ENCODE results near the gene NACC1.
"Not testable (repeated sequence)": the region's sequence is repeated elsewhere in the genome, so short reads cannot be mapped to it uniquely, and the experiment has no call there.

DNA sequence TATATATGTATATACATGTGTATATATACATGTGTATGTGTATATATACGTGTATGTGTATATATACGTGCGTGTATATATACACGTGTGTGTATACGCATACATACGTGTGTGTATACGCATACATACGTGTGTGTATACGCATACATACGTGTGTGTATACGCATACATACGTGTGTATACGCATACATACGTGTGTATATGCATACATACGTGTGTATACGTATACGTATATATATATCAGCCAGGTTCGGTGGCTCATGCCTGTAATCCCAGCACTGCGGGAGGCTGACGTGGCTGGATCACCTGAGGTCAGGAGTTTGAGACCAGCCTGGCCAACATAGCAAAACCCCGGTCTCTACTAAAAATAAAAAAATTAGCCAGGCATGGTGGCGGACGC is 66.9 kb downstream of the NACC1 start:
- not testable (repeated sequence) for TF ChIP-seq CTCF (IDR thresholded peaks at IDR 0.05); POLR2AphosphoS5 (IDR thresholded peaks at IDR 0.05); POLR2A (IDR thresholded peaks at IDR 0.05); EP300 (IDR thresholded peaks at IDR 0.05; ENCODE audit: low read depth)

Data from transverse colon (tissue), 4 donors.